ENCODE results near the gene TP53INP2. TPM values are rescaled to one million over a fixed set of nuclear protein-coding genes. Genes with fewer than 3 reads are reported as not detected.

Gene TP53INP2
- total and polyA plus RNA-seq, 2 experiments from 2014 or later: 2.7 to 3.3 TPM

DNA sequence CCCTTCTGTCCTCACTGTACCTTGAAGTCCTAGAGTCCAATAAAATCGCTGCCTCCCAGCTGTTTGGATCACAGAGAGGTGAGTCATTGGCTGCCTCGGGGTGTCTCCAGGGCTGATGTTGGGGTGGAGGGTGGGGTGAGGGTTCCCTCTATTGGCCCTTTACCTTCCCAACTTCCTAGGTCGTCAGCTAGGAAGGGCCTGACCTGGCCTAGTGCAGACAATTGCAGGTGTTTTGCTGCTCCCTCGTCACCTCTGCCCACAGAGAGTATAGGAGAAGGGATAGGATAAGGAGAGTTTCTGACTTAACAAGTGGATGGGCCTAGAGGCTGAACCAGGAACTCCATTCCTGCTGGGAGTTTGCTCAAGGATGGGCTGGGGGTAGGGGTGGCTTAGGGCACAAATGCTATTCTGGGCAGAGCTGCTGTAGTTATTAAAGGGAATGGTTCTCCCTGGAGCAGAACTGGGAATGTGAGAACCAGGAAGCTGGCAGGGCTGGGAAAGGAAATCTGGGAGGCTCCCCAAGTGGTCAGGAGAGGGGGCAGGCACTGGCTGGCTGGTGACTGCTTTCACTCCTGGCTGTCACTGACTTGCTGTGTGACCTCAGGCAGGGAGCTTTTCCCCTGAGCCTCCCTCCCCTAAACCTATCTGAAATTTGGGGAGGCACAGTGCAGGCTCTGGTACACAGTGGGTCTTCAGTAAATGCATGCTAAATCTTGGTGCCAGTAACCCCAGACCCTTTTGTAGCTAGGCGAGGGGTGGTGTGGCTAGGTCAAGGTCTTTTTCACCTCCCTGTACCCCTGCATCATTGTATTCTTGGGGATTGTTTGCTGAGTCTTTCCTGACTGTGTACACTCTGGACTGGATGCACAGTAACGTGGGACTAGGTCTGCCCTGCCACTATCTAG, 1.5 kb downstream of the TP53INP2 start:
- Histone ChIP-seq H3K4me2 (peak overlapping the region; percentile 92), H2AFZ (peak overlapping the region; percentile 99; the same call in 1 of the 2 replicates), H3K36me3 (ENCODE audit: insufficient read depth) (no peaks in the 10 kb centered on the region), H3K79me2 (replicated peaks; ENCODE audit: insufficient read depth) (no peaks in the 10 kb centered on the region), H3F3A (replicated peaks; ENCODE audit: low read depth) (peaks cover 20% of the 10 kb centered on the region; the same call in 1 of the 2 replicates), H3K27me3 (ENCODE audit: insufficient read depth) (peaks cover 29% of the 10 kb centered on the region), H3K4me1 (ENCODE audit: insufficient read depth) (peaks cover 16% of the 10 kb centered on the region; the same call in 1 of the 2 replicates), H3K9me2 (ENCODE audit: insufficient read depth) (no peaks in the 10 kb centered on the region), H3K4me3 (peak overlapping the region; percentile 97; the same call in 1 of the 2 replicates), H3K27ac (ENCODE audit: low read depth) (no peak overlapping the region; the same call in 1 of the 2 replicates), H4K20me1 (replicated peaks; ENCODE audit: insufficient read depth) (0 out of 2 replicates have a peak, but pooled peaks cover 4% of the 10 kb centered on the region)
- H3K36me3 Mint-ChIP-seq (ENCODE audit: low read depth): no peaks in the 10 kb centered on the region
- peaks cover 17% of the 10 kb centered on the region for H3K4me1 Mint-ChIP-seq
- ATAC-seq (peak; percentile 3), DNase-seq (ENCODE audit: low spot score) (peak; percentile 52)
- peak overlapping the region; percentile 87; the same call in 2 of the 3 replicates for H3K4me3 Mint-ChIP-seq
- H3K27ac Mint-ChIP-seq: no peak overlapping the region
- H3K9me3 Mint-ChIP-seq: no peaks in the 10 kb centered on the region; the same call in 2 of the 3 replicates
- TF ChIP-seq, protein P1, sequence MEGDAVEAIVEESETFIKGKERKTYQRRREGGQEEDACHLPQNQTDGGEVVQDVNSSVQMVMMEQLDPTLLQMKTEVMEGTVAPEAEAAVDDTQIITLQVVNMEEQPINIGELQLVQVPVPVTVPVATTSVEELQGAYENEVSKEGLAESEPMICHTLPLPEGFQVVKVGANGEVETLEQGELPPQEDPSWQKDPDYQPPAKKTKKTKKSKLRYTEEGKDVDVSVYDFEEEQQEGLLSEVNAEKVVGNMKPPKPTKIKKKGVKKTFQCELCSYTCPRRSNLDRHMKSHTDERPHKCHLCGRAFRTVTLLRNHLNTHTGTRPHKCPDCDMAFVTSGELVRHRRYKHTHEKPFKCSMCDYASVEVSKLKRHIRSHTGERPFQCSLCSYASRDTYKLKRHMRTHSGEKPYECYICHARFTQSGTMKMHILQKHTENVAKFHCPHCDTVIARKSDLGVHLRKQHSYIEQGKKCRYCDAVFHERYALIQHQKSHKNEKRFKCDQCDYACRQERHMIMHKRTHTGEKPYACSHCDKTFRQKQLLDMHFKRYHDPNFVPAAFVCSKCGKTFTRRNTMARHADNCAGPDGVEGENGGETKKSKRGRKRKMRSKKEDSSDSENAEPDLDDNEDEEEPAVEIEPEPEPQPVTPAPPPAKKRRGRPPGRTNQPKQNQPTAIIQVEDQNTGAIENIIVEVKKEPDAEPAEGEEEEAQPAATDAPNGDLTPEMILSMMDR (conservative IDR thresholded peaks at IDR 0.05; ENCODE audit: low read depth in 2 of 2): peak; percentile 21 to 50; a peak in 3 of 4 replicates
- TF ChIP-seq EZH2 (IDR thresholded peaks at IDR 0.05; ENCODE audit: low read depth, unreplicated experiment): no peak
- peaks cover 53% of the 10 kb centered on the region for H3K27me3 Mint-ChIP-seq (ENCODE audit: insufficient read depth, low read depth, poor library complexity)

DNA sequence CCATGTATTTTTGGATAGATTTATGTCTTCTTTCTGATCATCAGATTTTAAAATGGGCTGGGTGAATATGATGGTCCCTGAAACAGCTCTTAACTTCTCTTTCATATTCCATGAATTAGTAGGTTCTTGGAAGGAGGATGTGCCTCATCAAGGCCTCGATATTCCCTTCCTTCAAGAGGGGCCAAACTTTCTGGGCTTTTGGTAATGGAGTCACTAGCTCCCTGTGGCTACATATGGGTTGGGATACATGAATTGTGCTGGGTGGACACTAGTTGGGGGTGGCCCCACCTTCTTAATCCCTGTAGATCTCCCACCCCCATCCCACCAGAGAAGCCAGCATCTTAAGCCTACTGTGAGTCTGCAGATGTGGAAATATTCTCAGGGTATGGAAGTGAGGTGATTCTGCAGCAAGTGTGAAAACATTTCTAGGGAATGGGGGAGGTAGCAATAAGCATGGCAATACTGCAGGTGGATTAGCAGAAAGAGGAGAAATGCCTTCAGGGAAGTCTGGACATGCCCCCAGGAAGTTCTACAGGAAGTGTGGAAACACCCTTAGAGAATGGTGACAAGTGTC, 2.2 kb downstream of the TP53INP2 start:
- Mint-ChIP-seq H3K36me3 (ENCODE audit: low read depth) (no peaks in the 10 kb centered on the region), H3K4me1 (peaks cover 19% of the 10 kb centered on the region), H3K27me3 (ENCODE audit: insufficient read depth, low read depth, poor library complexity) (peaks cover 57% of the 10 kb centered on the region), H3K27ac (no peak overlapping the region), H3K9me3 (no peaks in the 10 kb centered on the region; the same call in 2 of the 3 replicates), H3K4me3 (no peak overlapping the region; the same call in 2 of the 3 replicates)
- no peak overlapping the region for H3K27ac ChIP-seq (ENCODE audit: low read depth)
- no peak overlapping the region for H3K4me3 ChIP-seq
- H3F3A ChIP-seq (replicated peaks; ENCODE audit: low read depth): peaks cover 20% of the 10 kb centered on the region; the same call in 1 of the 2 replicates
- H2AFZ ChIP-seq: no peak overlapping the region
- peaks cover 17% of the 10 kb centered on the region; the same call in 1 of the 2 replicates for H3K4me1 ChIP-seq (ENCODE audit: insufficient read depth)
- no peak overlapping the region for H3K4me2 ChIP-seq
- no peaks in the 10 kb centered on the region for H3K79me2 ChIP-seq (replicated peaks; ENCODE audit: insufficient read depth)
- ATAC-seq (no peak), DNase-seq (ENCODE audit: low spot score) (no peak)
- no peaks in the 10 kb centered on the region for H3K36me3 ChIP-seq (ENCODE audit: insufficient read depth)
- H3K27me3 ChIP-seq (ENCODE audit: insufficient read depth): peaks cover 36% of the 10 kb centered on the region
- H4K20me1 ChIP-seq (replicated peaks; ENCODE audit: insufficient read depth): 0 out of 2 replicates have a peak, but pooled peaks cover 4% of the 10 kb centered on the region
- H3K9me2 ChIP-seq (ENCODE audit: insufficient read depth): no peaks in the 10 kb centered on the region
- TF ChIP-seq NANOG (IDR thresholded peaks at IDR 0.05; ENCODE audit: borderline replicate concordance) (no peak), POLR2AphosphoS5 (IDR thresholded peaks at IDR 0.05; ENCODE audit: low read depth) (no peak), CREB1 (CRISPR knock-in tag; IDR thresholded peaks at IDR 0.05; ENCODE audit: low read depth) (no peak), ZNF114 (CRISPR knock-in tag; IDR thresholded peaks at IDR 0.05) (no peak), ZNF331 (CRISPR knock-in tag; IDR thresholded peaks at IDR 0.05; ENCODE audit: low read depth) (no peak), EZH2phosphoT487 (IDR thresholded peaks at IDR 0.05; ENCODE audit: unreplicated experiment) (no peak), STAT1 (IDR thresholded peaks at IDR 0.05; ENCODE audit: unreplicated experiment) (no peak), JUNB (IDR thresholded peaks at IDR 0.05; ENCODE audit: unreplicated experiment) (no peak), EZH2 (IDR thresholded peaks at IDR 0.05; ENCODE audit: low read depth, unreplicated experiment) (no peak)
- TF ChIP-seq, protein P2, sequence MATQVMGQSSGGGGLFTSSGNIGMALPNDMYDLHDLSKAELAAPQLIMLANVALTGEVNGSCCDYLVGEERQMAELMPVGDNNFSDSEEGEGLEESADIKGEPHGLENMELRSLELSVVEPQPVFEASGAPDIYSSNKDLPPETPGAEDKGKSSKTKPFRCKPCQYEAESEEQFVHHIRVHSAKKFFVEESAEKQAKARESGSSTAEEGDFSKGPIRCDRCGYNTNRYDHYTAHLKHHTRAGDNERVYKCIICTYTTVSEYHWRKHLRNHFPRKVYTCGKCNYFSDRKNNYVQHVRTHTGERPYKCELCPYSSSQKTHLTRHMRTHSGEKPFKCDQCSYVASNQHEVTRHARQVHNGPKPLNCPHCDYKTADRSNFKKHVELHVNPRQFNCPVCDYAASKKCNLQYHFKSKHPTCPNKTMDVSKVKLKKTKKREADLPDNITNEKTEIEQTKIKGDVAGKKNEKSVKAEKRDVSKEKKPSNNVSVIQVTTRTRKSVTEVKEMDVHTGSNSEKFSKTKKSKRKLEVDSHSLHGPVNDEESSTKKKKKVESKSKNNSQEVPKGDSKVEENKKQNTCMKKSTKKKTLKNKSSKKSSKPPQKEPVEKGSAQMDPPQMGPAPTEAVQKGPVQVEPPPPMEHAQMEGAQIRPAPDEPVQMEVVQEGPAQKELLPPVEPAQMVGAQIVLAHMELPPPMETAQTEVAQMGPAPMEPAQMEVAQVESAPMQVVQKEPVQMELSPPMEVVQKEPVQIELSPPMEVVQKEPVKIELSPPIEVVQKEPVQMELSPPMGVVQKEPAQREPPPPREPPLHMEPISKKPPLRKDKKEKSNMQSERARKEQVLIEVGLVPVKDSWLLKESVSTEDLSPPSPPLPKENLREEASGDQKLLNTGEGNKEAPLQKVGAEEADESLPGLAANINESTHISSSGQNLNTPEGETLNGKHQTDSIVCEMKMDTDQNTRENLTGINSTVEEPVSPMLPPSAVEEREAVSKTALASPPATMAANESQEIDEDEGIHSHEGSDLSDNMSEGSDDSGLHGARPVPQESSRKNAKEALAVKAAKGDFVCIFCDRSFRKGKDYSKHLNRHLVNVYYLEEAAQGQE (IDR thresholded peaks at IDR 0.05; ENCODE audit: unreplicated experiment): no peak
- TF ChIP-seq, protein P3, sequence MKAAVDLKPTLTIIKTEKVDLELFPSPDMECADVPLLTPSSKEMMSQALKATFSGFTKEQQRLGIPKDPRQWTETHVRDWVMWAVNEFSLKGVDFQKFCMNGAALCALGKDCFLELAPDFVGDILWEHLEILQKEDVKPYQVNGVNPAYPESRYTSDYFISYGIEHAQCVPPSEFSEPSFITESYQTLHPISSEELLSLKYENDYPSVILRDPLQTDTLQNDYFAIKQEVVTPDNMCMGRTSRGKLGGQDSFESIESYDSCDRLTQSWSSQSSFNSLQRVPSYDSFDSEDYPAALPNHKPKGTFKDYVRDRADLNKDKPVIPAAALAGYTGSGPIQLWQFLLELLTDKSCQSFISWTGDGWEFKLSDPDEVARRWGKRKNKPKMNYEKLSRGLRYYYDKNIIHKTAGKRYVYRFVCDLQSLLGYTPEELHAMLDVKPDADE (IDR thresholded peaks at IDR 0.05): no peak
- TF ChIP-seq, protein P1 (conservative IDR thresholded peaks at IDR 0.05; ENCODE audit: low read depth in 2 of 2): no peak
